IMR-90 (cell line): ENCODE measurements around the gene MDM4.

Experiments
- CHD1 ChIP-seq: IDR thresholded peaks from 2 replicates; pipeline ENCODE4 v1.6.1; 2012; ENCODE audit warnings: low read depth, low read length, improper control_type of control experiment
- CTCF ChIP-seq: conservative IDR thresholded peaks from 2 replicates; pipeline ENCODE4 v1.5.1; 2012; ENCODE audit warnings: mild to moderate bottlenecking, low read depth, low read length, improper control_type of control experiment
- ELK1 ChIP-seq: fragments of 150-350 bp; IDR thresholded peaks from 2 replicates; pipeline ENCODE4 v1.6.1; 2016; ENCODE audit warnings: low read depth, mild to moderate bottlenecking, low read length, moderate library complexity, borderline replicate concordance
- MAZ ChIP-seq: IDR thresholded peaks from 2 replicates; pipeline ENCODE4 v1.6.1; 2012; ENCODE audit warnings: low read depth, mild to moderate bottlenecking, low read length, improper control_type of control experiment, moderate library complexity, borderline replicate concordance
- POLR2A ChIP-seq: IDR thresholded peaks from 2 replicates; pipeline ENCODE4 v1.6.1; 2012; ENCODE audit warnings: mild to moderate bottlenecking, low read depth, low read length
- RCOR1 ChIP-seq: IDR thresholded peaks from 2 replicates; pipeline ENCODE4 v1.6.1; 2012; ENCODE audit warnings: mild to moderate bottlenecking, low read length, improper control_type of control experiment; ENCODE audit not compliant: insufficient replicate concordance

DNA sequence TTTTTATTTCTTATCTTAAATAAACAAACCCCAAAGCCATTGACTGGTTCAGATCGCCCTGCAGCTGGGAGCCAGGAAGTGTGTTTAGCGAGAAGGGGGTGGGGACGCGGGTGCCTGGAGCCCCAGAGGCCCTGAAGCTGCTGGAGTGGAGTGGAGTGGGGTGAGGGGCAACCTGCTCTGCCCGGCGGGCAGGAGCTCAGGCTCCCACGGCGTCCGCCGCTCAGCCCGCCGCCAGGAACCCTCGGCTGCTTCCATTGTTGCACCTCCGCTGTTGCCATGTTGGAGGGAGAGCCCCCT is 22.3 kb upstream of the MDM4 start:
- TF ChIP-seq POLR2A (no peak), CTCF (no peak), CHD1 (no peak), RCOR1 (no peak), MAZ (no peak), ELK1 (no peak)
